Endothelial cell of umbilical vein (primary cell): Measurements from ENCODE around the gene TMEM182. TPM values are rescaled to one million over a fixed set of nuclear protein-coding genes. Genes with fewer than 3 reads are reported as not detected.

Source experiments
- BruUV-seq: library from RNA; stranded (reverse); fragments of 400-500 nt; replicated peaks from 2 replicates; lab custom pipeline; 2021; lab: Mats Ljungman, UMichigan
- CTCF ChIA-PET: fragments of 300-600, 350-600 bp; sonication (Branson Sonifier 250); formaldehyde crosslinking; loops from one replicate; lab custom pipeline; 2021; ENCODE audit warnings: antibody characterized with exemption, inconsistent platforms; lab: Charles Lee
- POLR2A ChIA-PET: fragments of 300-600, 350-600 bp; sonication (Branson Sonifier 250); formaldehyde crosslinking; loops from one replicate; lab custom pipeline; 2021; ENCODE audit warnings: antibody characterized with exemption, inconsistent platforms; lab: Charles Lee
- DNase-seq: peaks from one replicate; pipeline ENCODE4 v3.0.0-alpha.2; 2011; ENCODE audit warnings: low read depth, low spot score
- FAIRE-seq: peaks from 2 replicates; lab custom pipeline; 2011; peaks lifted over from hg19 to GRCh38; lab: Jason Lieb, UNC
- H2AFZ ChIP-seq: 2 replicates; pipeline ENCODE4 v1.6.0; 2012; ENCODE audit warnings: low read depth, low read length, control low read depth, inconsistent platforms
- H3K27ac ChIP-seq: 2 replicates; pipeline ENCODE4 v1.5.1; 2011; ENCODE audit warnings: low read depth, mild to moderate bottlenecking, control low read depth, low read length, moderate library complexity; ENCODE audit not compliant: insufficient read depth
- H3K27me3 ChIP-seq, 2 experiments: 2 replicates each; pipeline versions ENCODE4 v1.6.0 to v1.6.1; 2011; ENCODE audit warnings: low read length in 2 of 2, mixed read lengths in 1 of 2; ENCODE audit not compliant: control insufficient read depth in 2 of 2, insufficient read depth in 2 of 2
- H3K36me3 ChIP-seq, 2 experiments: 2 replicates in 1 of 2; 3 replicates in 1 of 2; pipeline ENCODE4 v1.5.1; 2011; ENCODE audit warnings: low read length in 2 of 2, mild to moderate bottlenecking in 1 of 2, moderate library complexity in 1 of 2; ENCODE audit not compliant: control insufficient read depth in 2 of 2, insufficient read depth in 2 of 2; ENCODE audit errors: extremely low read depth in 1 of 2
- H3K4me1 ChIP-seq: 3 replicates; pipeline ENCODE4 v1.5.1; 2011; ENCODE audit warnings: mild to moderate bottlenecking, low read length; ENCODE audit not compliant: control insufficient read depth, insufficient read depth; ENCODE audit errors: extremely low read depth
- H3K4me2 ChIP-seq: 2 replicates; pipeline ENCODE4 v1.6.1; 2011; ENCODE audit warnings: low read length, control low read depth, mixed read lengths; ENCODE audit not compliant: insufficient read depth
- H3K4me3 ChIP-seq, 3 experiments: fragments of 200-600 bp in 1 of 3; sonication (generic), shearing (Covaris generic) in 1 of 3; replicated peaks in 1 of 3; 2 replicates each; pipeline ENCODE4 v1.5.1; 2011 to 2016; ENCODE audit warnings: control low read depth in 3 of 3, low read length in 3 of 3, mild to moderate bottlenecking in 2 of 3, inconsistent platforms in 1 of 3, low read depth in 1 of 3, moderate library complexity in 1 of 3; ENCODE audit not compliant: insufficient read depth in 1 of 3
- H3K79me2 ChIP-seq: 2 replicates; pipeline ENCODE4 v1.6.0; 2012; ENCODE audit warnings: low read length, inconsistent platforms; ENCODE audit not compliant: control insufficient read depth, insufficient read depth
- H3K9ac ChIP-seq: replicated peaks from 2 replicates; pipeline ENCODE3; 2011; ENCODE audit warnings: low read length, control low read depth; ENCODE audit not compliant: insufficient read depth; ENCODE audit errors: extremely low read depth
- H3K9me1 ChIP-seq: replicated peaks from 3 replicates; pipeline ENCODE4 v1.6.0; 2011; ENCODE audit warnings: mild to moderate bottlenecking, low read length; ENCODE audit not compliant: control insufficient read depth, insufficient read depth; ENCODE audit errors: extremely low read depth
- H3K9me3 ChIP-seq: replicated peaks from 2 replicates; pipeline ENCODE4 v1.5.1; 2012; ENCODE audit warnings: low read length, inconsistent platforms; ENCODE audit not compliant: control insufficient read depth, insufficient read depth
- H4K20me1 ChIP-seq: replicated peaks from 2 replicates; pipeline ENCODE3; 2011; ENCODE audit warnings: mild to moderate bottlenecking, low read length; ENCODE audit not compliant: control insufficient read depth, insufficient read depth; ENCODE audit errors: extremely low read depth
- CTCF ChIP-seq, 2 donors: IDR thresholded peaks; 1 replicate in 1 of 2; 2 replicates in 1 of 2; pipeline ENCODE4 v1.5.1; 2011; ENCODE audit warnings: low read length in 2 of 2, mild to moderate bottlenecking in 2 of 2, moderate library complexity in 2 of 2, control low read depth in 1 of 2, inconsistent platforms in 1 of 2, low read depth in 1 of 2; ENCODE audit not compliant: insufficient read depth in 1 of 2; ENCODE audit errors: extremely low read depth in 1 of 2
- FOS ChIP-seq: IDR thresholded peaks from 2 replicates; pipeline ENCODE4 v1.6.1; 2011; ENCODE audit warnings: mild to moderate bottlenecking, low read length, moderate library complexity, borderline replicate concordance; ENCODE audit not compliant: insufficient read depth
- GATA2 ChIP-seq: IDR thresholded peaks from 2 replicates; pipeline ENCODE4 v1.7.0; 2011; ENCODE audit warnings: low read depth, mild to moderate bottlenecking, moderate library complexity, mixed read lengths, low read length; ENCODE audit not compliant: insufficient read length, insufficient read depth
- POLR2A ChIP-seq: IDR thresholded peaks from 2 replicates; pipeline ENCODE4 v1.6.1; 2012; ENCODE audit warnings: low read depth, mild to moderate bottlenecking, control low read depth, low read length
- POLR2AphosphoS5 ChIP-seq: IDR thresholded peaks from 2 replicates; pipeline ENCODE4 v1.6.1; 2012; ENCODE audit warnings: low read depth, mild to moderate bottlenecking, control low read depth, low read length, moderate library complexity; ENCODE audit not compliant: insufficient read depth
- dilution Hi-C: fragments of 300-500 bp; cut with MboI; formaldehyde crosslinking; loops from one replicate; pipeline ENCODE4 v1.15.0; 2019; ENCODE audit warnings: low sequenced_read_pairs; ENCODE audit not compliant: extremely low pct_ligation_motif_present
- intact Hi-C: fragments of 100-400 bp; cut with micrococcal nuclease; formaldehyde crosslinking; loops from one replicate; pipeline ENCODE4 v1.10.0; 2022
- polyA plus RNA-seq, 4 experiments: library from polyadenylated mRNA; depleted of rRNA in 3 of 4; stranded (reverse) in 3 of 4; unstranded in 1 of 4; fragments of >200 nt; gene quantifications; 2 replicates each; pipeline versions ENCODE4 v1.2.1 to v1.2.3, GENCODE V29; 2011 to 2012; ENCODE audit warnings: missing spikeins in 1 of 4
- total RNA-seq: library from RNA; stranded (reverse); gene quantifications from 2 replicates; pipeline ENCODE4 v1.2.3, GENCODE V29; 2021
- TF ChIP-seq, protein P1 (sequence below): IDR thresholded peaks from 2 replicates; pipeline ENCODE4 v1.6.1; 2011; ENCODE audit not compliant: insufficient read depth, insufficient read length

TMEM182 gene
- total and polyA plus RNA-seq, 2 donors (not counting 3 experiments of a cell fraction or from before 2014, with no cell fraction given) = 0.69 to 0.95 TPM

DNA sequence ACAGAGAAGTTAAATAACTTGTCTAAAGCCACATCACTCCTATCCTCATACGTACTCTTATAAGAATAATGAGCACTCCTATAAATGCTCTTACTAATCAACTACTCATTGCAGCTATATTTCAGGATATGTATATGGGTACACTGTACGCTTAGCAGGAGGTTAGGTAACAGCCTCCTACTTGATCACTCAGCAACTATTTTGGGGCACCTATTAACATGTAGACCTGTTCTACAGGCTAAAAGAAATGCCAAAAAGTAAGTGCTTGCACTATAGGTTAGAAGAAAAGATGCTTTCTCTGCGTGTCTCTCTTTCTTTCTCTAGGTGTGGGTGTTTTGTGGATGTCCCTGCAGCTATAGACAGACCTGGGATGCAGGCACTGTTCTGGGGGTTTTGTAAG lies 83.1 kb downstream of the TMEM182 start:
- POLR2A ChIA-PET = no interaction called here
- no peaks in the 10 kb centered on the region for H4K20me1 ChIP-seq
- TF ChIP-seq POLR2AphosphoS5 (no peak), CTCF (IDR thresholded peaks at IDR 0.05; ENCODE audit: extremely low read depth in 1 of 2, insufficient read depth in 1 of 2, low read depth in 1 of 2, low read length in 2 of 2) (no peak), FOS (no peak), POLR2A (no peak), GATA2 (no peak)
- TF ChIP-seq, protein P1, sequence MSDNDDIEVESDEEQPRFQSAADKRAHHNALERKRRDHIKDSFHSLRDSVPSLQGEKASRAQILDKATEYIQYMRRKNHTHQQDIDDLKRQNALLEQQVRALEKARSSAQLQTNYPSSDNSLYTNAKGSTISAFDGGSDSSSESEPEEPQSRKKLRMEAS = no peak
- no peaks in the 10 kb centered on the region for H3K79me2 ChIP-seq
- no peak overlapping the region for H3K27ac ChIP-seq
- no peaks in the 10 kb centered on the region for H3K4me1 ChIP-seq
- H3K9me3 ChIP-seq = no peaks in the 10 kb centered on the region
- dilution Hi-C loops = no loop called here
- no peak overlapping the region for H3K4me3 ChIP-seq
- DNase-seq (no peak), FAIRE-seq (no peak)
- intact Hi-C loops = no loop called here
- BruUV-seq = no TSS peak
- H3K9me1 ChIP-seq = no peaks in the 10 kb centered on the region
- H2AFZ ChIP-seq = no peak overlapping the region
- no peaks in the 10 kb centered on the region for H3K36me3 ChIP-seq
- no peak overlapping the region for H3K4me2 ChIP-seq
- CTCF ChIA-PET = no interaction called here
- no peak overlapping the region for H3K9ac ChIP-seq
- H3K27me3 ChIP-seq = peaks cover 0 to 3% of the 10 kb centered on the region in 2 experiments
